Fibroblast of skin of abdomen (primary cell): Measurements from ENCODE around the gene SLC39A13.

Experiments used
- DNase-seq: peaks from one replicate; pipeline ENCODE4 v3.0.0-alpha.2; 2013

Gene SLC39A13

GRCh38 chr11:47384498-47384897 is 23.9 kb upstream of the SLC39A13 start:
- DNase-seq: no peak

- no peak for DNase-seq
Measured at GRCh38 chr11:47387944-47388696, 20.3 kb upstream of the SLC39A13 start.

- no peak for DNase-seq
Measured at GRCh38 chr11:47388697-47389576, 19.5 kb upstream of the SLC39A13 start.

- no peak for DNase-seq
Measured at GRCh38 chr11:47389577-47390421, 18.6 kb upstream of the SLC39A13 start.

- no peak for DNase-seq
Measured at GRCh38 chr11:47390422-47390760, 18.0 kb upstream of the SLC39A13 start.

- no peak for DNase-seq
Measured at GRCh38 chr11:47391077-47391583, 17.3 kb upstream of the SLC39A13 start.

GRCh38 chr11:47391711-47392432 is 16.5 kb upstream of the SLC39A13 start:
- no peak for DNase-seq

- DNase-seq: no peak
Measured at GRCh38 chr11:47392546-47393162, 15.7 kb upstream of the SLC39A13 start.

- DNase-seq: peak; percentile 60
Measured at GRCh38 chr11:47393163-47394049, 15.0 kb upstream of the SLC39A13 start.

- no peak for DNase-seq
Measured at GRCh38 chr11:47394050-47394321, 14.4 kb upstream of the SLC39A13 start.

GRCh38 chr11:47394322-47395222 is 13.8 kb upstream of the SLC39A13 start:
- DNase-seq: no peak

GRCh38 chr11:47395223-47396048 is 13.0 kb upstream of the SLC39A13 start:
- no peak for DNase-seq

- no peak for DNase-seq
Measured at GRCh38 chr11:47396049-47396320, 12.4 kb upstream of the SLC39A13 start.

GRCh38 chr11:47398011-47398410 is 10.4 kb upstream of the SLC39A13 start:
- DNase-seq: no peak

GRCh38 chr11:47398551-47398950 is 9.8 kb upstream of the SLC39A13 start:
- DNase-seq: no peak

GRCh38 chr11:47399860-47400767 is 8.3 kb upstream of the SLC39A13 start:
- no peak for DNase-seq

GRCh38 chr11:47400768-47401279 is 7.6 kb upstream of the SLC39A13 start:
- DNase-seq: no peak

- DNase-seq: no peak
Measured at GRCh38 chr11:47403135-47403534, 5.3 kb upstream of the SLC39A13 start.
